ENCODE measurements around the gene NFIA.

NFIA gene

GRCh38 chr1:61167309-61167708, 84.9 kb downstream of the NFIA start:
- H3K4me3 ChIP-seq (ENCODE audit: low read length): no peak overlapping the region
- no peak for DNase-seq (ENCODE audit: low read depth, low spot score)

- no peak for DNase-seq (ENCODE audit: low read depth, low spot score)
- no peak overlapping the region for H3K4me3 ChIP-seq (ENCODE audit: low read length)
Observed at GRCh38 chr1:61169045-61169444, 86.7 kb downstream of the NFIA start.

GRCh38 chr1:61169634-61170033, 87.3 kb downstream of the NFIA start:
- no peak overlapping the region for H3K4me3 ChIP-seq (ENCODE audit: low read length)
- no peak for DNase-seq (ENCODE audit: low read depth, low spot score)

DNA sequence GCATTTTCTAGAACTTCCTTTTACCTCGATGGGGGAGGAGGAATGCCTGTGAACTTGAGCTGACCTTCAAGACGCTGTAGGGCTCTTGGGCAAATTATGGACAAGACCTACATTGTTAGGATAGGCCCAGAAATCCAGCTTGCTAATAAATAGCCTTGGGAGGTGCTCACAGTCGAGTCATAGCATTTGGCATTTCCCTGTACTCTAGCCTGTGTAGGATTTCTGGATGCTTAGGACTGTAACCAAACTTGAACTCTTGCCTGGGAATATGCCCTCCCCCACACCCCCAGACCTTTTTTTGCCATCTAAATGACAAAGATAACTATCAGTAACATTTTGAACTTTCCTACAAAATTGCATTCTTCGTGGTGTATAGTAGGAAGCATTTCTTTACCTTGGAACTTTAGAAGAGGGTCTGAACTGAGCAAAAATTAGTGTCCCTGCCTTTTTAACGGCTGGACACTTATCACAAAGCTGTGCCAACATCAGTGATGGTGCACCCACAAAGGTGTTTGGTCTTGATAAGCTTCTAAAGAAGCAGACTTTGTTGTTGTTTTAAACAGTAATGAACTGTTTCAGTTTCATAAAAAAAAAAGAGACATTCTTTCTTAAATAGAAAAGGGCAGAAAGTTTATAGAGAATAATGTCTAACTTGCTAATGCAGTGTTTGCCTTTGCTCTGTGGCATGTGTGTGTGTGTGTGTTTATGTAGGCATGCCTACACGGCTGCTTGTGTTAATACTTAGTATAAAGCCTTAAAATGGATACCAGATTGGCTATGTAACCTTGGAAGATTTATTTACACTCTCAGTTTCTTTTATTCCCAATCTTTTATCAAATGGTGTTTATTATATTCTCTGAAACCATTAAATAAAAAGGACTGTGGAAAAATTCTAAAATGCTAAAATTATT, 88.2 kb downstream of the NFIA start:
- DNase-seq (ENCODE audit: low read depth, low spot score): no peak

DNA sequence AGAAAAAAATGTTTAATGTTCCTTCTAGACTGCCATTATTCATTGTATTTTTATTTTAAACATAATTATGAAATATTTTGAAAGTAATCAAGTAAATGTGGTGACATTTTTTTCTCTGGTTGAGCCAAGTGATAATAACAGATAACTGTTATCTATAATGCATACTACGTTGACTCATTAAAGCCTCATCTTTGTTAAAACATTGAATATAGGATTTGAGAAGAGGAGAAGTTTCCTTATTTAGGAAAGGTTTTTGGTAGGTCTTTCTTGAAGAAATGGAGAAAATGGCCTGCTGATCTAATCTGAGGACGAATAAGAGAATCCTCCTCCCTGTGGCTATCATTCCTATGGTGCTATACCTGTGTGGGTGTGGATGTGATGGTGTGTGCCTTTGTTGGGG, 89.0 kb downstream of the NFIA start:
- no peak overlapping the region for H3K4me3 ChIP-seq (ENCODE audit: low read length)
- no peak for DNase-seq (ENCODE audit: low read depth, low spot score)

More for the DNA sequence above, 88.2 kb downstream of the NFIA start:
- no peak overlapping the region for H3K4me3 ChIP-seq (ENCODE audit: low read length)

DNA sequence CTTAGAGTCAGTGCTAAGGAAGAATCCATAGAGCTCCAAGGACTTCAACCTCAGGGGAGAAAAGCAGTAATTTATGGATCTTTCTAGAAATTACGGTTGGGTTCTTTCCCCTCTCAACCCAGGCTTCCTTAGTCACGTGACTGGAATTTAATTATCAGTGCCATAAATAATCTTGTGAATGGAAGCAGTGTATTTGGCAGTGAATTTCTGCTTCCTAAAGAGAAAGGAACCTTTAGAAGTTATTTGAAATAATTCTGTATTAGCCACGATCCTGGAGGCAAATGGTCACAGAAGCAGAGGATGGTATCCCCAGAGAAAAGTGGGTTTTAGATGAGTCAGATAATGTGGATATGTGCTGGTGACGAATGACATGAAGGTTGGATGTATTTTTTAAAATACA, 89.6 kb downstream of the NFIA start:
- no peak for DNase-seq (ENCODE audit: low read depth, low spot score)
- H3K4me3 ChIP-seq (ENCODE audit: low read length): no peak overlapping the region

GRCh38 chr1:61173118-61173517, 90.8 kb downstream of the NFIA start:
- no peak for DNase-seq (ENCODE audit: low read depth, low spot score)
- H3K4me3 ChIP-seq (ENCODE audit: low read length): no peak overlapping the region

GRCh38 chr1:61174060-61174795, 91.9 kb downstream of the NFIA start:
- no peak overlapping the region for H3K4me3 ChIP-seq (ENCODE audit: low read length)
- no peak for DNase-seq (ENCODE audit: low read depth, low spot score)

DNA sequence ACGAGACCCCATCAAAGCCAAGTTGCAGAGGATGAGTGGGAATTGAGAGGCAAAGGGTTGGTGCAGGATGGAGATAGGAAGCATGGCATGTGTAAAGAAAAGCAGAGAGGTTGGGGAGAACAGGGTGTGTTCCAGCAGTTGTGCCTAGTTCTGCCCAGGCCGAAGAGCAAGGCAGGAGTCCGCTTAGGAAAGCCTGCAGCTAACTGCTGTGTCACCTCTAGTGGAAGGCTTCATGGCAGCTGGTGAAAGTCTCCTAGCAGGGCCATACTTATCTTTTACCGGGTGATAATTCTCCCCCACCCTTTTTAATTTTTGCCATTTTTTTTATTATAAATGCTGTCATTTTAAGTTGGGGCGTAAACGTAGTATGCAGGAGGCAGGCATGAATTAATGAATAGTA, 93.6 kb downstream of the NFIA start:
- no peak overlapping the region for H3K4me3 ChIP-seq (ENCODE audit: low read length)
- DNase-seq (ENCODE audit: low read depth, low spot score): no peak

DNA sequence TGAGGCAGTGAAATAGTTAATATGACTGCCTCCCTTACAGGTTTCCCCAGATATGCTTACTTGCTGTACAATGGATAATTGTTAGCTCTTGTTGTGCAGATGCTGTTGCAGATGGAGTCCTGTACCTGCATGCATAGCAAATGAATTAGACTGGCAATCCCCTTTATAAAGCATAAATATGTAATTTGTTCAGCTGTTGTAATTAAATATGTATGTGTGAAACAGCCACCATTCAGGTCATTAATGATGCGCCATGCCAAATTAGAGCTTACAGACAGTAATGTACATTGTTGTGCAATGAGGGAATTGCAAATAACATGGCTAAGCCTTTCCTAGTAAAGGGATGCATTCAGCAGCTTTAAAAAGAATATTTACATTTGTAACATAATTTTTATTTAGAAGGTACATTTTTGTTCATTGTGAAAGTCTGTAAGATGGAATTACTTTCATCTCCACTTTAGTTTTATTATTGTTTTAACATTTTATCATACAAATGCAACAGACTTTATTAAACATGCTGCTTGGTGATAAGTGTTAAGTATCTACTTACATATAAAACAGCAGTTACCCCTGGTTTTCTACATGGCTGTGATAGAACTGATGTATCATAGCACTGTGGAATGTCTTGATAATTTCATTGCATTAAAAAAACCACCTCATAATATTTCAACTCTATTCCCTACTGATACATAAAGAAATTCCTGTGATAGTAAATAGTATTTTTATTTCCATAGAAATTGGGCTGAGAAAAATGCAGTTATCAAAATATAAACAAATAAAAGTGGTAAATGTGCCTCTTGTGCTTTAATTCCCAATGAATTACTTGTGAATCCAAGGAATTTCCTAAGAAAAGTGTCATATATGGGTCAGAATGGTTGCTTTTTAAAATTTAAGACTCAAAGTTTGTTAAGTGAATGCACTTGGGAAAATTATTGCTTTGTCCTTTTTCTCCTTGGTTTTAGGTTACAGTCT, 99.0 kb downstream of the NFIA start:
- H3K4me3 ChIP-seq (ENCODE audit: low read length): no peak overlapping the region
- DNase-seq (ENCODE audit: low read depth, low spot score): no peak

GRCh38 chr1:61182049-61182448, 99.7 kb downstream of the NFIA start:
- no peak for DNase-seq (ENCODE audit: low read depth, low spot score)
- no peak overlapping the region for H3K4me3 ChIP-seq (ENCODE audit: low read length)

GRCh38 chr1:61182480-61182879, 100.1 kb downstream of the NFIA start:
- DNase-seq (ENCODE audit: low read depth, low spot score): no peak
- no peak overlapping the region for H3K4me3 ChIP-seq (ENCODE audit: low read length)

DNA sequence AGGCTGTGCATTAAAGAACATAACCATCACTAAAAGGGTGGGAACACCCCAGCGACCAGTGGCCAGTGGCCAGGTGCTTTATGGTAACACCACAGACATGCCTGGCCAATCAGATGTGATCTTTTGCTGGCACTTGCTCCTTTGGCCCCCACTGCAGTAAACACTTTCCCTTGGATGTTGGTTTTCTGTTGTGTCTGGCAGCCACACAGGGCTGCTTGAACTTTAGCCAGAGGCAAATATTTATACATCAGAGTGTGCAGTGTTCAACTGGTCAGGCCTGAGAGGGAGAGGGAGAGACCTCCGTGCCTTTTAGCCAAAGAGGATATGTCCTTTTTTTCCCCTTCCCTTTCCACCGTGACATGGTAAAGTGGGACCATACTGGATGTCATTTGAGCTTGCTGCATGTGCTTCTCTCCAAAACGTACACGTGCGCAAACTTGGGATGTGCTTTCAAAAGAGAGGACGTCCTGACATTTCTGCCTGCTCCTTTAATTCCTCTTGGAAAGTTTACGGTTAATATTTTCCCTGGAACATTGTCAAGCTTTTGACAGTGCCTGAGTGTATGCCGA, 101.2 kb downstream of the NFIA start:
- no peak for DNase-seq (ENCODE audit: low read depth, low spot score)
- H3K4me3 ChIP-seq (ENCODE audit: low read length): no peak overlapping the region

DNA sequence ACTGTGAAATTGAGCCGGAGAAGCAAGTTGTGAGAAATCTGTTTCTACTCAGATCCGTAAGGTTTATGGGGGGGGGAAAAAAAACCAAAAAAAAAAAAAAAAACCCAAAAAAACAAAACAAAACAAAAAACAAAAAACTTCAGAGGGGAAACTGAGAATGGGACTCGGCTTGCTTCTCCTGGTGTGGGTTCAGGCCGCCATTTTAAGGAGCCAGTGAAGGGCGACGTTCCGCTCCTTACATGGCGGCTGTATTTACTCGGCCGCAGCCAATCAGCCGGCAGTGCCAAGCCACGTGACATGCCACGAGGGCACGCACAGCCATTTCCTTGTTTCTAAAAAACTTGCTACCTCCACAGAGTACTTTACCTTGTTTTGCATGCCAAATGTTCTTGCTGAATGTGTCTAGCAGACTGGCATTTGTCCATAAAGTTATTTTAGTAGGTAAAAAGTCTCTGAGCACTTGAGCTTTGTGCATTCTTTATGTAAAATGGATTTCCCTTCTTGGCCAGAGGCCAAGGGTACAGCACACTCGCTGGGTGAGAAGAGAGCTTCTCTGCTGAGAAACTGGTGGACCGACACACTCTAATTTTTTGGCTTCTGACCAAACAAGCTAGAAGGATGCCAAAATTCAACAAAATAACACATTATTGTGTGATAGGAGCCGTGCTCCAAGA, 101.8 kb downstream of the NFIA start:
- no peak for DNase-seq (ENCODE audit: low read depth, low spot score)

GRCh38 chr1:61184714-61185106, 102.3 kb downstream of the NFIA start:
- H3K4me3 ChIP-seq (ENCODE audit: low read length): no peak overlapping the region
- no peak for DNase-seq (ENCODE audit: low read depth, low spot score)

More for the DNA sequence above, 101.8 kb downstream of the NFIA start:
- H3K4me3 ChIP-seq (ENCODE audit: low read length): no peak overlapping the region

DNA sequence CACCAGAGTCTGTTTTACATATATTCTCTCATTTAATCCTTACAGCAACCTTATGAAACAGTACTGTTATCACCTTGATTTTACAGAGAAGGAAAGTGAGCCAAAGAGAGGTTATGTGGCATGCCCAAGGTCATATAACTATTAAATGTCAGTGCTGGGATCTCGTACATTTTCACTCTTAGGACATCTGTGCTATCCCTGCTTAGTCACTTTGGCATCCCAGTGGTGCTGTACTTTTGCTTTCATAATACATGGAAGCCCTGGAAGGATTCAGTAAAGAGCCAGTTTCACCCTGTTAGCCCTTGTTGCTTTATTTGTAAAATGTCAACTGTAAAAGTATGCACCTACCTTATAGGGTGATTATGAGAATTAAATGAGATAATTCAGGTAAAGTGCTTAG, 104.4 kb downstream of the NFIA start:
- DNase-seq (ENCODE audit: low read depth, low spot score): no peak
- no peak overlapping the region for H3K4me3 ChIP-seq (ENCODE audit: low read length)

GRCh38 chr1:61187352-61188086, 105.2 kb downstream of the NFIA start:
- DNase-seq (ENCODE audit: low read depth, low spot score): no peak
- no peak overlapping the region for H3K4me3 ChIP-seq (ENCODE audit: low read length)

DNA sequence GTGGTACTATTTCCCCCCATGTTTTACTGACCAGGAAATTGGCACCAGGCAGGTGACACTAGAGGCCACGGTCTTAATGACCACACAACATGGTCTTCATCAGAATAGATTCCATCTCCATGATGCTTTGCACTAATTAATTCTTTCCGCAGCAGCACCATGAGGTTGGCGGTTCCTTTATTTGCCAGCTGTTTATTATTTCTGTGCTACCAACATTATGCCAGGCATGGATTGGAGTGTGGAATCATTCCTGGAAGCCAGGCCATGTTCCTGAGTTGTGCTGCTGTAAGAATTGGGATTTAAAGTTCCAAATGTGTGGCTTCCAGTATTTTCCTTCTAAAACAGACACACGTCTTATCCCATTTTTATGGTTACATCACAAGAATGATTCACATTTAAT, 107.8 kb downstream of the NFIA start:
- no peak for DNase-seq (ENCODE audit: low read depth, low spot score)
- H3K4me3 ChIP-seq (ENCODE audit: low read length): no peak overlapping the region
